GM12801 (cell line): ENCODE results near the gene ANKRD39.

Experiments used
- TF ChIP-seq, protein P1 (sequence below): IDR thresholded peaks from one replicate; pipeline ENCODE4 v1.5.1; 2011; ENCODE audit warnings: control low read depth; ENCODE audit not compliant: insufficient read length; ENCODE audit errors: extremely low read depth

Gene ANKRD39

GRCh38 chr2:96861074-96861473 lies 3.3 kb upstream of the ANKRD39 start:
- TF ChIP-seq, protein P1, sequence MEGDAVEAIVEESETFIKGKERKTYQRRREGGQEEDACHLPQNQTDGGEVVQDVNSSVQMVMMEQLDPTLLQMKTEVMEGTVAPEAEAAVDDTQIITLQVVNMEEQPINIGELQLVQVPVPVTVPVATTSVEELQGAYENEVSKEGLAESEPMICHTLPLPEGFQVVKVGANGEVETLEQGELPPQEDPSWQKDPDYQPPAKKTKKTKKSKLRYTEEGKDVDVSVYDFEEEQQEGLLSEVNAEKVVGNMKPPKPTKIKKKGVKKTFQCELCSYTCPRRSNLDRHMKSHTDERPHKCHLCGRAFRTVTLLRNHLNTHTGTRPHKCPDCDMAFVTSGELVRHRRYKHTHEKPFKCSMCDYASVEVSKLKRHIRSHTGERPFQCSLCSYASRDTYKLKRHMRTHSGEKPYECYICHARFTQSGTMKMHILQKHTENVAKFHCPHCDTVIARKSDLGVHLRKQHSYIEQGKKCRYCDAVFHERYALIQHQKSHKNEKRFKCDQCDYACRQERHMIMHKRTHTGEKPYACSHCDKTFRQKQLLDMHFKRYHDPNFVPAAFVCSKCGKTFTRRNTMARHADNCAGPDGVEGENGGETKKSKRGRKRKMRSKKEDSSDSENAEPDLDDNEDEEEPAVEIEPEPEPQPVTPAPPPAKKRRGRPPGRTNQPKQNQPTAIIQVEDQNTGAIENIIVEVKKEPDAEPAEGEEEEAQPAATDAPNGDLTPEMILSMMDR: no peak

- TF ChIP-seq, protein P1: no peak
Measured at GRCh38 chr2:96860065-96861029, 2.5 kb upstream of the ANKRD39 start.

DNA sequence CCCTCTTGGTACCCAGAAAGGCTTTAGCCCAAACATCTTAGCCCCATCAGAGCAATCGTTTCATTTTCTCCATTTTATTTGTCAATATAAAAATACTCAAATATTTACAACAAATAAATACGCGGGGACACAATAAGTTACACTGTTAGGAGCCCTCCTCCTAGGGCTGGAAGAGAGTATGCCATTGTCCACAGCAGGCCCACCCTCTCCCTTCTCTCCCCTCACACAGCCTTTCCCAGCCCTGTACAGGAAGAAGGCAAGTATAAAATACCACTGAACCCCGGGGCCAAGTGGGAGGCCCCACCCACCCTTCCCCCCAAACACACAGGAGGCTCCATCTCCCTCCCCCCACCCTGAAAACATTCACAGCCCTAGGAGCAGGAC lies 1.9 kb upstream of the ANKRD39 start:
- TF ChIP-seq, protein P1: no peak

GRCh38 chr2:96859099-96859649 lies 1.4 kb upstream of the ANKRD39 start:
- TF ChIP-seq, protein P1: no peak

DNA sequence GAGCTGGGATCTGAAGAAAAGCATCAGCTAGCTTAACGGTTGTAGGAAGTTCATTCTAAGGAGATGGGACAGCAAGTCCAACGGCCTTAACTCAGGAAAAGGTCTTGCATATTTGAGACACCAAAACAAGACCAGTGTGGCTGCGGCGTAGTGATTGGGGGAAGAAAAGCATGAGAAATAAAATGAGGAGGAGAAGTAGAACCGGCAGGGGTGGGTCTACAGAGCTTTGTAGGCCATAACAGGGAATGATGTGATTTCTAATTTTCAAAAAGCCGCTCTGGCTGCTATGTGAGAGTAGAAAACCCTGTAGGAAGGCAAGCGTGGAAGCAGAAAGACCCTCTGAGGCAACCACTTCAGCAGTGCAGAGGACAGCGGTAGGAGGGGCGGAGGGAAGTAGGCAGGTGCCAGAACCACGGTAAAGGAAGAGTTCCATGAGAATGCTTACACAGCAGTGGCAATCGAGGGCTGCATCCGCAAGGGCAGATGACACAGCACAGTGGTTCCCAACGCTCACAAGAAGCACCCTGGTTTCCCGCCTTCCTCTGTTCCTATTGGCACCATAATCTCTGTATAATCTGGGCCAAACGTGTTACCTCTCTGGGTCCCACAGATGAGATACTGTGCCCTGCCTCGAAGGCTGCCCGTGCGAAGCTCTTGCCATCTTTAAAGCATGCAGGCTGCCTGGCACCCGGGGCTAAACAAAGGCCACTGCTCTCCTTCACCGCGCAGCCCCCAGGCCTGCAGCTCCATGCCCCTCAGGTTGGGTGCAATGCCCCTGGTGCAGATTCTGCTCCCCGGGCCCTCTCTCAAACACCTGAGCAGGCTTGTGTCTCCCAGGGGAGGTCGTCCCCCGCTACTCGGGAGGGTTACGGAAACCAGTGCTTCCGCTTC lies 795 bp downstream of the ANKRD39 start:
- TF ChIP-seq, protein P1: no peak

GRCh38 chr2:96853321-96853720 lies 4.5 kb downstream of the ANKRD39 start:
- TF ChIP-seq, protein P1: no peak

GRCh38 chr2:96852667-96853066 lies 5.1 kb downstream of the ANKRD39 start:
- TF ChIP-seq, protein P1: no peak
